Measurements from ENCODE around the gene ICA1. TPM values are rescaled to one million over a fixed set of nuclear protein-coding genes. Genes with fewer than 3 reads are reported as not detected.

Gene ICA1
- total RNA-seq, 1 donor from 2014 or later, result 49.8 TPM

- no peak for DNase-seq
Observed at GRCh38 chr7:8197994-8198698, 63.8 kb downstream of the ICA1 start.

- DNase-seq, result no peak
Observed at GRCh38 chr7:8192897-8193296, 69.1 kb downstream of the ICA1 start.

- DNase-seq, result no peak
Observed at GRCh38 chr7:8190119-8190895, 71.7 kb downstream of the ICA1 start.

- no peak for DNase-seq
Observed at GRCh38 chr7:8189625-8190024, 72.3 kb downstream of the ICA1 start.

GRCh38 chr7:8185926-8186683 lies 75.9 kb downstream of the ICA1 start:
- DNase-seq, result no peak

GRCh38 chr7:8184221-8184620 lies 77.7 kb downstream of the ICA1 start:
- no peak for DNase-seq

GRCh38 chr7:8179486-8179885 lies 82.5 kb downstream of the ICA1 start:
- DNase-seq, result no peak

GRCh38 chr7:8178353-8178752 lies 83.6 kb downstream of the ICA1 start:
- DNase-seq, result no peak

- no peak for DNase-seq
Observed at GRCh38 chr7:8177109-8177933, 84.6 kb downstream of the ICA1 start.

- DNase-seq, result no peak
Observed at GRCh38 chr7:8176370-8177081, 85.4 kb downstream of the ICA1 start.

GRCh38 chr7:8175929-8176369 lies 86.0 kb downstream of the ICA1 start:
- no peak for DNase-seq

- no peak for DNase-seq
Observed at GRCh38 chr7:8172372-8173354, 89.3 kb downstream of the ICA1 start.

GRCh38 chr7:8169171-8169570 lies 92.8 kb downstream of the ICA1 start:
- DNase-seq, result no peak

GRCh38 chr7:8168336-8168735 lies 93.6 kb downstream of the ICA1 start:
- DNase-seq, result no peak

- DNase-seq, result no peak
Observed at GRCh38 chr7:8165150-8165549, 96.8 kb downstream of the ICA1 start.

- DNase-seq, result no peak
Observed at GRCh38 chr7:8162181-8162580, 99.8 kb downstream of the ICA1 start.

- DNase-seq, result no peak
Observed at GRCh38 chr7:8161364-8161828, 100.6 kb downstream of the ICA1 start.

GRCh38 chr7:8160779-8161345 lies 101.1 kb downstream of the ICA1 start:
- no peak for DNase-seq

- no peak for DNase-seq
Observed at GRCh38 chr7:8160250-8160649, 101.7 kb downstream of the ICA1 start.

GRCh38 chr7:8159595-8159994 lies 102.4 kb downstream of the ICA1 start:
- DNase-seq, result no peak

All from occipital lobe (tissue), 2 donors.